ENCODE data around the gene SART1.
"Not testable (repeated sequence)": the region's sequence is repeated elsewhere in the genome, so short reads cannot be mapped to it uniquely, and the experiment has no call there.

Gene SART1

DNA sequence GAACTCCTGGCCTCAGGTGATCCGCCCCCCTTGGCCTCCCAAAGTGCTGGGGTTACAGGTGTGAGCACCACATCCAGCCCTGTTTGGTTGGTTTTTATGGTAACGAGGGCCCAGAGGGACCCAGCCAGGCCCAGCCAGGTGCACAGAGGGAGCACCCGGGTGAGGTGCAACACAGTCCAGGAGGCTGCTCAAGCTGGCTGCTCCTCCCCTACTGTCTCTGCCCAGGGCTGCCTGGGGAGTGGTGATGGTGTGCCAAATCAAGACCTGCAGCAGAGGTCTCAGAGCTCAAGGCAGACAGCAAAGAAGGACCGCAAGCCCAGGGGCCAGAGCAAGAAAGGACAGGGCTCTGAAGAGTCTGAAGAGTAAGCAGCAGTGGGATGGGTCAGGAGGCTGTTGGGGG lies 14.9 kb upstream of the SART1 start:
- H3K4me1 ChIP-seq (ENCODE audit: insufficient read depth, low read length, severe bottlenecking), result no peaks in the 10 kb centered on the region
- no peak overlapping the region for H2AFZ ChIP-seq (ENCODE audit: low read length)
- TF ChIP-seq EZH2 (IDR thresholded peaks at IDR 0.05; ENCODE audit: borderline replicate concordance, low read length), result no peak
- TF ChIP-seq, protein P1, sequence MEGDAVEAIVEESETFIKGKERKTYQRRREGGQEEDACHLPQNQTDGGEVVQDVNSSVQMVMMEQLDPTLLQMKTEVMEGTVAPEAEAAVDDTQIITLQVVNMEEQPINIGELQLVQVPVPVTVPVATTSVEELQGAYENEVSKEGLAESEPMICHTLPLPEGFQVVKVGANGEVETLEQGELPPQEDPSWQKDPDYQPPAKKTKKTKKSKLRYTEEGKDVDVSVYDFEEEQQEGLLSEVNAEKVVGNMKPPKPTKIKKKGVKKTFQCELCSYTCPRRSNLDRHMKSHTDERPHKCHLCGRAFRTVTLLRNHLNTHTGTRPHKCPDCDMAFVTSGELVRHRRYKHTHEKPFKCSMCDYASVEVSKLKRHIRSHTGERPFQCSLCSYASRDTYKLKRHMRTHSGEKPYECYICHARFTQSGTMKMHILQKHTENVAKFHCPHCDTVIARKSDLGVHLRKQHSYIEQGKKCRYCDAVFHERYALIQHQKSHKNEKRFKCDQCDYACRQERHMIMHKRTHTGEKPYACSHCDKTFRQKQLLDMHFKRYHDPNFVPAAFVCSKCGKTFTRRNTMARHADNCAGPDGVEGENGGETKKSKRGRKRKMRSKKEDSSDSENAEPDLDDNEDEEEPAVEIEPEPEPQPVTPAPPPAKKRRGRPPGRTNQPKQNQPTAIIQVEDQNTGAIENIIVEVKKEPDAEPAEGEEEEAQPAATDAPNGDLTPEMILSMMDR (IDR thresholded peaks at IDR 0.05; ENCODE audit: low read length), result no peak
- H4K20me1 ChIP-seq (ENCODE audit: insufficient read depth, low read length), result no peaks in the 10 kb centered on the region
- no peaks in the 10 kb centered on the region for H3K9me3 ChIP-seq (ENCODE audit: low read length)
- H3K4me3 ChIP-seq (ENCODE audit: low read depth, low read length, poor library complexity, severe bottlenecking), result no peak overlapping the region
- H3K27me3 ChIP-seq (ENCODE audit: insufficient read depth, low read length), result no peaks in the 10 kb centered on the region
- no peak overlapping the region for H3K9ac ChIP-seq (ENCODE audit: low read length)
- no peaks in the 10 kb centered on the region for H3K36me3 ChIP-seq (ENCODE audit: insufficient read depth, low read length)
- H3F3A ChIP-seq (ENCODE audit: insufficient read depth, low read length), result no peaks in the 10 kb centered on the region
- H3K4me2 ChIP-seq (ENCODE audit: low read length), result no peak overlapping the region
- no peaks in the 10 kb centered on the region for H3K9me2 ChIP-seq (ENCODE audit: low read depth, low read length)
- no peaks in the 10 kb centered on the region for H3K79me2 ChIP-seq (ENCODE audit: insufficient read depth, low read length)
- H3K27ac ChIP-seq (ENCODE audit: low read depth, low read length, poor library complexity, severe bottlenecking), result no peak overlapping the region

DNA sequence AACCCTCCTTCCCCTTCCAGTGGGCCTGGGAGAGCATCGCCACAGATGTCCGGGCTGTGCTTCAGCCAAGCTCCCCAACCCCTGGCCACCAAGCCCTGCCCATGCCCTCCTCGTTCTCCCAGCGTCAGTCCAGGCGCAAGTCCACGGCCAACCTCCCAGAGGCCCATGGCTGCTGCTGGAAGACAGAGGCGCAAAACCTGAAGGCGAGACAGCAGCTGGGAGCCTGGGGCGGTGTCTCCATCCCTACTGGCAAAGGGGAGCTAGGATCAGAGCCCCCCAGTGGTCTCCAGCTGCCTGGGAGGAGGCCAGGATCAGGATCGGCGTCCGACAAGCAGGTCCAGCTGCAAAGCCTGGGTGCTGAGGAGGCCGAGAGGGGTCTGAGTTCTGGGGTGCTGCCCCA lies 14.4 kb upstream of the SART1 start:
- Histone ChIP-seq H3K9me2 (ENCODE audit: low read depth, low read length) (no peaks in the 10 kb centered on the region), H3K9me3 (ENCODE audit: low read length) (no peaks in the 10 kb centered on the region), H3K4me1 (ENCODE audit: insufficient read depth, low read length, severe bottlenecking) (no peaks in the 10 kb centered on the region), H3K9ac (ENCODE audit: low read length) (no peak overlapping the region), H3F3A (ENCODE audit: insufficient read depth, low read length) (no peaks in the 10 kb centered on the region), H4K20me1 (ENCODE audit: insufficient read depth, low read length) (no peaks in the 10 kb centered on the region), H3K79me2 (ENCODE audit: insufficient read depth, low read length) (no peaks in the 10 kb centered on the region), H3K4me3 (ENCODE audit: low read depth, low read length, poor library complexity, severe bottlenecking) (no peak overlapping the region), H3K36me3 (ENCODE audit: insufficient read depth, low read length) (no peaks in the 10 kb centered on the region), H3K27me3 (ENCODE audit: insufficient read depth, low read length) (no peaks in the 10 kb centered on the region), H2AFZ (ENCODE audit: low read length) (no peak overlapping the region), H3K4me2 (ENCODE audit: low read length) (no peak overlapping the region), H3K27ac (ENCODE audit: low read depth, low read length, poor library complexity, severe bottlenecking) (no peak overlapping the region)
- TF ChIP-seq, protein P1 (IDR thresholded peaks at IDR 0.05; ENCODE audit: low read length), result no peak
- TF ChIP-seq EZH2 (IDR thresholded peaks at IDR 0.05; ENCODE audit: borderline replicate concordance, low read length), result no peak

DNA sequence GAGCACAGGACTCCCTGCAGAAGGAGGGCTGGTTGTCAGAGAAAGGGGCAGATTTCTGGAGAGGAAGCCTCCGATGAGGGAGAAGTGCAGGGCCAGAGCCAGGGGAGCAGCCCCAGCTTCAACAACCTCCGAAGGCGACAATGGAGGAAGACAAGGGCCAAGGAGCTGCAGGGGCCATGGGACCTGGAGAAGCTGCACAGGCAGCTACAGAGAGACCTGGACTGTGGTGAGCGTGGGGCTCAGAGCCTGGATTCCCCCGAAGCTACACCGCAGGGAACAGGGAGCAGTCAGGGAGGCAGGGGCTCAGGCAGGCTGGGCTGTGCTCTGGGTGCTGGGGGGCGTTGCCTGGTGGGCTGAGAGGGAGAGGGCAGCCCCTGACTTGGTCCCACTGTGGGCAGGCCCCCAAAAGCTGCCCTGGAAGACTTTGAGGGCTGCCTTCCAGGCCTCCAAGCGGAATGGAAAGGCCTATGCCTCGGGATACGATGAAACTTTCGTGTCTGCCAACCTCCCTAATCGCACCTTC lies 13.9 kb upstream of the SART1 start:
- H3K27me3 ChIP-seq (ENCODE audit: insufficient read depth, low read length), result no peaks in the 10 kb centered on the region
- no peaks in the 10 kb centered on the region for H4K20me1 ChIP-seq (ENCODE audit: insufficient read depth, low read length)
- H3F3A ChIP-seq (ENCODE audit: insufficient read depth, low read length), result no peaks in the 10 kb centered on the region
- H3K4me1 ChIP-seq (ENCODE audit: insufficient read depth, low read length, severe bottlenecking), result no peaks in the 10 kb centered on the region
- H2AFZ ChIP-seq (ENCODE audit: low read length), result no peak overlapping the region
- H3K9me3 ChIP-seq (ENCODE audit: low read length), result no peaks in the 10 kb centered on the region
- no peak overlapping the region for H3K9ac ChIP-seq (ENCODE audit: low read length)
- no peaks in the 10 kb centered on the region for H3K79me2 ChIP-seq (ENCODE audit: insufficient read depth, low read length)
- H3K9me2 ChIP-seq (ENCODE audit: low read depth, low read length), result no peaks in the 10 kb centered on the region
- no peaks in the 10 kb centered on the region for H3K36me3 ChIP-seq (ENCODE audit: insufficient read depth, low read length)
- no peak overlapping the region for H3K27ac ChIP-seq (ENCODE audit: low read depth, low read length, poor library complexity, severe bottlenecking)
- no peak overlapping the region for H3K4me2 ChIP-seq (ENCODE audit: low read length)
- no peak for TF ChIP-seq EZH2 (IDR thresholded peaks at IDR 0.05; ENCODE audit: borderline replicate concordance, low read length)
- TF ChIP-seq, protein P1 (IDR thresholded peaks at IDR 0.05; ENCODE audit: low read length), result no peak
- H3K4me3 ChIP-seq (ENCODE audit: low read depth, low read length, poor library complexity, severe bottlenecking), result no peak overlapping the region

DNA sequence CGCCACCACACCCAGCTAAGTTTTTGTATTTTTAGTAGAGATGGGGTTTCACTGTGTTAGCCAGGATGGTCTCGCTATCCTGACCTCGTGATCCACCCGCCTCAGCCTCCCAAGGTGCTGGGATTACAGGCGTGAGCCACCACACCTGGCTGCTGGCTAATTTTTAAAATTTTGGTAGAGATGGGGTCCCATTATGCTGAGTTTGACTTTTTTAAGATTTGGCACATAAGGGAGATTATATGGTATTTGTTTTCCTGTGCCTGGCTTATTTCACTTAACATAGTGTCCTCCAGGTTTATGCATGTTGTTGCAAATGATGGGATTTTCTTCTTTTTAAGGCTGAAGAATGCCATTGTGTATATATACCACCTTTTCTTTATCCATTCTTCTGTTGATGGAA lies 10.8 kb upstream of the SART1 start:
- not testable (repeated sequence) for H3K9me2 ChIP-seq (ENCODE audit: low read depth, low read length); H3K27me3 ChIP-seq (ENCODE audit: insufficient read depth, low read length); H3K4me1 ChIP-seq (ENCODE audit: insufficient read depth, low read length, severe bottlenecking); H3K79me2 ChIP-seq (ENCODE audit: insufficient read depth, low read length); H3F3A ChIP-seq (ENCODE audit: insufficient read depth, low read length); H3K4me2 ChIP-seq (ENCODE audit: low read length); H3K36me3 ChIP-seq (ENCODE audit: insufficient read depth, low read length); H3K9me3 ChIP-seq (ENCODE audit: low read length); H3K27ac ChIP-seq (ENCODE audit: low read depth, low read length, poor library complexity, severe bottlenecking); H4K20me1 ChIP-seq (ENCODE audit: insufficient read depth, low read length); H3K9ac ChIP-seq (ENCODE audit: low read length); H2AFZ ChIP-seq (ENCODE audit: low read length); H3K4me3 ChIP-seq (ENCODE audit: low read depth, low read length, poor library complexity, severe bottlenecking)

DNA sequence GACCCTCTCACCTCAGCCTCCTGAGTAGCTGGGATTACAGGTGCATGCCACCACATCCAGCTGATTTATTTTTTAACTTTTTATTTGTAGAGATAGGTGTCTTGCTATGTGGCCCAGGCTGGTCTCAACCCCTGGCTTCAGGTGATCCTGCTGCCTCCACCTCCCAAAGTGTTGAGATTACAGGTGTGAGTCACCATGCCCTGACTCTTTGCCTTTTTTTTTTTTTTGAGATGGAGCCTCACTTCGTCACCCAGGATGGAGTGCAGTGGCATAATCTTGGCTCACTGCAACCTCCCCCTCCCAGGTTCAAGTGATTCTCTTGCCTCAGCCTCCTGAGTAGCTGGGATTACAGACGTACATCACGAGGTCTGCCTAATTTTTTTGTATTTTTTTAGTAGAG lies 9.9 kb upstream of the SART1 start:
- H3K9me2 ChIP-seq (ENCODE audit: low read depth, low read length); H3K4me1 ChIP-seq (ENCODE audit: insufficient read depth, low read length, severe bottlenecking); H3K27me3 ChIP-seq (ENCODE audit: insufficient read depth, low read length); H4K20me1 ChIP-seq (ENCODE audit: insufficient read depth, low read length); H3K36me3 ChIP-seq (ENCODE audit: insufficient read depth, low read length); H3K79me2 ChIP-seq (ENCODE audit: insufficient read depth, low read length); H3K4me2 ChIP-seq (ENCODE audit: low read length); H3K27ac ChIP-seq (ENCODE audit: low read depth, low read length, poor library complexity, severe bottlenecking); H3K9me3 ChIP-seq (ENCODE audit: low read length); H3K9ac ChIP-seq (ENCODE audit: low read length); H2AFZ ChIP-seq (ENCODE audit: low read length); H3K4me3 ChIP-seq (ENCODE audit: low read depth, low read length, poor library complexity, severe bottlenecking); H3F3A ChIP-seq (ENCODE audit: insufficient read depth, low read length): not testable (repeated sequence)

All from OCI-LY1 (cell line).